Ovary (tissue), 9 donors: ENCODE data around the gene SHLD1. TPM values are rescaled to one million over a fixed set of nuclear protein-coding genes. Genes with fewer than 3 reads are reported as not detected.
"Not testable (repeated sequence)": the region's sequence is repeated elsewhere in the genome, so short reads cannot be mapped to it uniquely, and the experiment has no call there.

ENCODE experiments used
- DNase-seq, 5 donors: peaks; one replicate each; pipeline ENCODE4 v3.0.0-alpha.2; 2019 to 2020
- H3K27ac ChIP-seq, 2 donors: fragments of 200-600 bp; one replicate each; pipeline versions ENCODE4 v1.5.1 to v1.8.0; 2019 to 2022
- H3K27me3 ChIP-seq: fragments of 200-600 bp; one replicate; pipeline ENCODE4 v1.8.0; 2022
- H3K36me3 ChIP-seq: fragments of 200-600 bp; sonication (generic); one replicate; pipeline ENCODE4 v1.5.1; 2019
- H3K4me1 ChIP-seq: one replicate; pipeline ENCODE4 v1.8.1; 2013; ENCODE audit warnings: mild to moderate bottlenecking, moderate library complexity; ENCODE audit not compliant: insufficient read depth
- H3K4me3 ChIP-seq: fragments of 200-600 bp; sonication (generic); one replicate; pipeline ENCODE4 v1.5.1; 2017
- H3K9me3 ChIP-seq, 2 donors: fragments of 200-600 bp in 1 of 2; sonication (generic) in 1 of 2; one replicate each; pipeline versions ENCODE4 v1.5.1 to v1.8.1; 2013 to 2019; ENCODE audit warnings: mild to moderate bottlenecking in 1 of 2, moderate library complexity in 1 of 2
- CTCF ChIP-seq, 3 donors: fragments of 450-650 bp in 2 of 3; fragments of 200-600 bp in 1 of 3; IDR thresholded peaks; one replicate each; pipeline versions ENCODE4 v1.5.1 to v1.8.0; 2016 to 2022; ENCODE audit warnings: antibody characterized with exemption in 3 of 3, mild to moderate bottlenecking in 1 of 3
- EP300 ChIP-seq: sonication (generic); formaldehyde crosslinking; IDR thresholded peaks from one replicate; pipeline ENCODE4 v1.6.1; 2017; ENCODE audit warnings: antibody characterized with exemption
- POLR2A ChIP-seq: fragments of 450-650 bp; IDR thresholded peaks from one replicate; pipeline ENCODE4 v1.6.1; 2017; ENCODE audit warnings: antibody characterized with exemption, mild to moderate bottlenecking, moderate library complexity
- WGBS, 3 donors: extraction: QIAGEN DNeasy Blood & Tissue Kit in 1 of 3; methylation state at CpG; one replicate each; pipeline versions ENCODE4 v1.1.5 to v1.1.7; 2013 to 2017; 5-methylcytosine and 5-hydroxymethylcytosine counted together
- intact Hi-C, 4 donors: fragments of 100-400 bp; cut with DNase I; formaldehyde crosslinking; loops; one replicate each; pipeline versions ENCODE4 v1.11.0 to v1.15.1; 2022 to 2023
- polyA plus RNA-seq, 2 donors: library from polyadenylated mRNA; stranded (reverse); fragments of 200-250 nt in 1 of 2; fragments of 350-450 nt in 1 of 2; fragmentation: Illumina TruSeq in 1 of 2; extraction: RNeasy Lipid Tissue Mini Kit (QIAGEN cat#74804) in 1 of 2; gene quantifications; one replicate each; pipeline ENCODE4 v1.2.3, GENCODE V29; 2013 to 2014
- total RNA-seq, 7 donors: library from RNA; depleted of rRNA in 2 of 7; stranded (reverse); fragments of >200 nt in 2 of 7; fragmentation: NEBNext Ultra II Directional in 3 of 7; extraction: Animal tissue kit (Norgen Biotek cat#: 25700) in 3 of 7; gene quantifications; one replicate each; pipeline versions ENCODE4 v1.1.0 to v1.2.4, GENCODE V29; 2016 to 2023
- donor health status: DM: no; HTN: no; CAD: no; lungs with moderate emphysema.
- donor health status: DM: no; HTN: no; CAD: no.
- donor health status: Bipolar disorder and iron deficiency.
- donor health status: DM: yes; HTN: yes; CAD: no.
- donor health status: DM: no; HTN: no; CAD: no.
- donor health status: DM: yes; HTN: yes; CAD: no.

The SHLD1 gene
- total and polyA plus RNA-seq, 9 donors: 3.8 to 12.4 (median 7.2) TPM

GRCh38 chr20:5734602-5735001 lies 15.6 kb upstream of the SHLD1 start:
- no peak for DNase-seq
- TF ChIP-seq POLR2A (no peak), EP300 (no peak), CTCF (IDR thresholded peaks at IDR 0.05) (no peak)
- Histone ChIP-seq H3K4me1 (peaks cover 2% of the 10 kb centered on the region), H3K36me3 (no peaks in the 10 kb centered on the region), H3K27ac (no peak overlapping the region), H3K9me3 (no peaks in the 10 kb centered on the region), H3K27me3 (no peaks in the 10 kb centered on the region), H3K4me3 (no peak overlapping the region)
- intact Hi-C loops: loop anchor here in 1 of 4 donors (10.0 kb wide), 1 partner anchor 70 kb away; no protein-coding TSS in a partner anchor
- WGBS, 3 donors: 42 to 83% (median 48%) methylated on average over 1 of the region's 1 CpG

GRCh38 chr20:5735845-5736510 lies 14.2 kb upstream of the SHLD1 start:
- Histone ChIP-seq H3K27me3 (no peaks in the 10 kb centered on the region), H3K27ac (no peak overlapping the region), H3K36me3 (no peaks in the 10 kb centered on the region), H3K9me3 (no peaks in the 10 kb centered on the region), H3K4me3 (no peak overlapping the region), H3K4me1 (peaks cover 2% of the 10 kb centered on the region)
- 8 to 17% (median 10%) methylated on average over 3 of the region's 3 CpGs for WGBS, 3 donors
- DNase-seq: peak in 2 of 5 donors; percentile 22 to 27
- intact Hi-C loops: loop anchor here in 1 of 4 donors (10.0 kb wide), 1 partner anchor 71 kb away; no protein-coding TSS in a partner anchor
- TF ChIP-seq POLR2A (no peak), CTCF (IDR thresholded peaks at IDR 0.05) (no peak), EP300 (no peak)

GRCh38 chr20:5737619-5737953 lies 12.6 kb upstream of the SHLD1 start:
- no peak for DNase-seq
- 89 to 97% (median 91%) methylated on average over 3 of the region's 3 CpGs for WGBS, 3 donors
- intact Hi-C loops: loop anchor here in 1 of 4 donors (10.0 kb wide), 1 partner anchor 73 kb away; no protein-coding TSS in a partner anchor
- peaks cover 2% of the 10 kb centered on the region for H3K4me1 ChIP-seq
- TF ChIP-seq CTCF (IDR thresholded peaks at IDR 0.05): no peak
- no peaks in the 10 kb centered on the region for H3K27me3 ChIP-seq
- H3K9me3 ChIP-seq: no peaks in the 10 kb centered on the region
- no peak overlapping the region for H3K27ac ChIP-seq
- H3K4me3 ChIP-seq: no peak overlapping the region
- H3K36me3 ChIP-seq: no peaks in the 10 kb centered on the region

- H3K27me3 ChIP-seq: no peaks in the 10 kb centered on the region
- intact Hi-C loops: loop anchor here in 1 of 4 donors (10.0 kb wide), 1 partner anchor 73 kb away; no protein-coding TSS in a partner anchor
- DNase-seq: no peak
- H3K36me3 ChIP-seq: no peaks in the 10 kb centered on the region
- no peaks in the 10 kb centered on the region for H3K9me3 ChIP-seq
- TF ChIP-seq POLR2A: no peak
- no peak for TF ChIP-seq CTCF (IDR thresholded peaks at IDR 0.05)
- no peak for TF ChIP-seq EP300
- peaks cover 2% of the 10 kb centered on the region for H3K4me1 ChIP-seq
- WGBS, 3 donors: 52 to 60% (median 55%) methylated on average over 3 of the region's 3 CpGs
- H3K4me3 ChIP-seq: no peak overlapping the region
- no peak overlapping the region for H3K27ac ChIP-seq
Measured at GRCh38 chr20:5737966-5738365, 12.2 kb upstream of the SHLD1 start.

- H3K4me3 ChIP-seq, H3K27ac ChIP-seq: not testable (repeated sequence)
- 90 to 97% (median 94%) methylated on average over 5 of the region's 5 CpGs for WGBS, 3 donors
Measured at GRCh38 chr20:5740643-5741042, 9.6 kb upstream of the SHLD1 start.

More at GRCh38 chr20:5740643-5741042, 9.6 kb upstream of the SHLD1 start:
- H3K27me3 ChIP-seq, H3K4me1 ChIP-seq, H3K36me3 ChIP-seq, H3K9me3 ChIP-seq, DNase-seq, intact Hi-C loops: not testable (repeated sequence)
